Measurements from ENCODE around the gene NUDT17.

The NUDT17 gene

DNA sequence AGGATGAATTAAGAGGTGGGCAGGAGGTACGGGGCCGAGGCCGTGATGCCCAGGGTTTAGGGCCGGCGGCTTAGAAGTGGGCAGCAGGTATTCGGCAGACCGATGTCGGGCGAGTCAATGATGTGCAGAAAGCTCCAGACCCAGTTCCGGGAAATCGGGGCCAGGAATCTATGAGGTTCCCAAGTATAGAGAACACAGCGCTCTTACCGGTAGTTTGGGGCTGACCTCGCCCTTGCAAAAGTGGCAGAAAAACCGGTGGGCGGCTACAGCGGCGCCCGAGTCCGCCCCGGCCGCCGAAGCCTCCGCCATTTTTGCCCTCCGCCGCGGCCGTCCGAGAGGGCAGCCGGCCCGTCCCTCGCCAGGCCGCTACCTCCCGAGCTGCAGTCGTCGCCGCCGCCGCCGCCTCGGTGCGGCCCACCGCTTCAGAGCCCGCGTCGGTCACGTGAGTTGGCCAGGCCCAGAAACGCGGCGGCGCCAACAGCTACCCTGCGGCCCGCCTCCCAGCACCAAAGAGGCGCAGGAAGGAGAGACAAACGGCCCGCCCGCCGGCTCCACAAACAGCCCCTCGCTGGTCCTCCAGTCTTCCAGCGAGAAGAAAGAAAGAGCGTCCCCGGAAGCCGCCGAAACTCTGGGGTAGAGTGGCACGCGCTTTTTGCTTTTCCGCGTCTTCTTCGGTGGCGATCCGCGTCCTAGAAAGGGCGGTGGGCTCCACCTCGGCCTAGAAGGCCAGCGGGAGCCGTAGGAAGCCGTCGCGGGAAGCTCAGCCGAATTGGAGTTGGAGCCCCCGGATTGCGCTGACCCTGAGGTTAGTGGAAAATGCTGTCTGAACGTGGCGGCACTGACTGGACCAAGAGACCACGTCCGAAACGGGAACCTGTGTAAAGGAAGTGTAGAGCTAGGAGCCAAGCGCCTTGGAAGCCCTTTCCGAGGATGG is 21.6 kb upstream of the NUDT17 start, which contains the start of the genes POLR3C and RNF115:
TSS of gene POLR3C (plus strand) at position 636 of the 934 bp plus-strand sequence. CDS start 1,577 bp downstream, outside the sequence.
TSS of gene RNF115 (minus strand) at position 531 of the 934 bp plus-strand sequence. CDS start at position 309, 222 bp downstream.
- Histone ChIP-seq H3K36me3 (ENCODE audit: control insufficient read depth, insufficient read depth, low read length) (no peaks in the 10 kb centered on the region), H3K9ac (peak within 1 kb of the TSS; percentile 8), H3K4me1 (no peaks in the 10 kb centered on the region), H2AFZ (peak within 1 kb of the TSS; percentile 79), H3K27ac (peak within 1 kb of the TSS; percentile 86), H3K9me3 (ENCODE audit: control insufficient read depth, low read length) (no peaks in the 10 kb centered on the region), H3K79me2 (peaks cover 2% of the 10 kb centered on the region), H3K4me2 (ENCODE audit: low read length) (peak within 1 kb of the TSS; percentile 88), H3K4me3 (ENCODE audit: low read depth, low read length) (peak within 1 kb of the TSS; percentile 75), H3K27me3 (ENCODE audit: control insufficient read depth, insufficient read depth, low read length) (no peaks in the 10 kb centered on the region)
- TF ChIP-seq CTCF (IDR thresholded peaks at IDR 0.05): no peak

GRCh38 chr1:145824499-145824842 is 21.0 kb upstream of the NUDT17 start:
- Histone ChIP-seq H3K36me3 (ENCODE audit: control insufficient read depth, insufficient read depth, low read length) (no peaks in the 10 kb centered on the region), H3K27ac (peak overlapping the region; percentile 86), H3K4me1 (no peaks in the 10 kb centered on the region), H3K9me3 (ENCODE audit: control insufficient read depth, low read length) (no peaks in the 10 kb centered on the region), H3K79me2 (peaks cover 2% of the 10 kb centered on the region), H2AFZ (peak overlapping the region; percentile 79), H3K9ac (no peak overlapping the region), H3K4me2 (ENCODE audit: low read length) (peak overlapping the region; percentile 88), H3K27me3 (ENCODE audit: control insufficient read depth, insufficient read depth, low read length) (no peaks in the 10 kb centered on the region), H3K4me3 (ENCODE audit: low read depth, low read length) (peak overlapping the region; percentile 75)
- TF ChIP-seq CTCF (IDR thresholded peaks at IDR 0.05): no peak

GRCh38 chr1:145826030-145826429 is 19.4 kb upstream of the NUDT17 start:
- Histone ChIP-seq H3K4me1 (no peaks in the 10 kb centered on the region), H3K9me3 (ENCODE audit: control insufficient read depth, low read length) (no peaks in the 10 kb centered on the region), H3K79me2 (peaks cover 2% of the 10 kb centered on the region), H3K27ac (no peak overlapping the region), H3K4me2 (ENCODE audit: low read length) (no peak overlapping the region), H3K36me3 (ENCODE audit: control insufficient read depth, insufficient read depth, low read length) (no peaks in the 10 kb centered on the region), H3K4me3 (ENCODE audit: low read depth, low read length) (no peak overlapping the region), H3K9ac (no peak overlapping the region), H2AFZ (no peak overlapping the region), H3K27me3 (ENCODE audit: control insufficient read depth, insufficient read depth, low read length) (no peaks in the 10 kb centered on the region)
- TF ChIP-seq CTCF (IDR thresholded peaks at IDR 0.05): no peak

- no peaks in the 10 kb centered on the region for H3K4me1 ChIP-seq
- no peak for TF ChIP-seq CTCF (IDR thresholded peaks at IDR 0.05)
- H3K36me3 ChIP-seq (ENCODE audit: control insufficient read depth, insufficient read depth, low read length): no peaks in the 10 kb centered on the region
- no peak overlapping the region for H2AFZ ChIP-seq
- H3K27me3 ChIP-seq (ENCODE audit: control insufficient read depth, insufficient read depth, low read length): no peaks in the 10 kb centered on the region
- H3K4me3 ChIP-seq (ENCODE audit: low read depth, low read length): no peak overlapping the region
- H3K4me2 ChIP-seq (ENCODE audit: low read length): no peak overlapping the region
- no peaks in the 10 kb centered on the region for H3K9me3 ChIP-seq (ENCODE audit: control insufficient read depth, low read length)
- no peak overlapping the region for H3K9ac ChIP-seq
- no peak overlapping the region for H3K27ac ChIP-seq
- peaks cover 2% of the 10 kb centered on the region for H3K79me2 ChIP-seq
Measured at GRCh38 chr1:145827966-145828365, 17.5 kb upstream of the NUDT17 start.

All from parathyroid adenoma (tissue), 2 donors.